GM19035 (cell line): ENCODE data around the gene LPIN1.
A peak's percentile ranks its signal among the peaks of the same experiment; 100 is the strongest.
"Not testable (repeated sequence)": the region's sequence is repeated elsewhere in the genome, so short reads cannot be mapped to it uniquely, and the experiment has no call there.

ENCODE experiments used
- ATAC-seq: cut with Tn5 transposase; IDR thresholded peaks from one replicate; pipeline ENCODE4 v1.9.1; 2021; ENCODE audit not compliant: unreplicated experiment

The LPIN1 gene

GRCh38 chr2:11715987-11716652 is 30.3 kb upstream of the LPIN1 start:
- ATAC-seq: no peak

- ATAC-seq: no peak
Observed at GRCh38 chr2:11716689-11717321, 29.6 kb upstream of the LPIN1 start.

- no peak for ATAC-seq
Observed at GRCh38 chr2:11717623-11718022, 28.8 kb upstream of the LPIN1 start.

GRCh38 chr2:11718606-11719005 is 27.8 kb upstream of the LPIN1 start:
- no peak for ATAC-seq

- ATAC-seq: no peak
Observed at GRCh38 chr2:11719230-11719977, 27.0 kb upstream of the LPIN1 start.

GRCh38 chr2:11720752-11721151 is 25.7 kb upstream of the LPIN1 start:
- no peak for ATAC-seq

GRCh38 chr2:11722292-11723060 is 24.0 kb upstream of the LPIN1 start:
- ATAC-seq: no peak

GRCh38 chr2:11723061-11723371 is 23.4 kb upstream of the LPIN1 start:
- ATAC-seq: no peak

GRCh38 chr2:11724151-11724550 is 22.3 kb upstream of the LPIN1 start:
- ATAC-seq: no peak

GRCh38 chr2:11726384-11726783 is 20.0 kb upstream of the LPIN1 start:
- ATAC-seq: no peak

GRCh38 chr2:11729362-11730212 is 16.8 kb upstream of the LPIN1 start:
- ATAC-seq: no peak

GRCh38 chr2:11731214-11731984 is 15.0 kb upstream of the LPIN1 start:
- ATAC-seq: not testable (repeated sequence)

GRCh38 chr2:11732587-11732986 is 13.8 kb upstream of the LPIN1 start:
- ATAC-seq: no peak

- ATAC-seq: not testable (repeated sequence)
Observed at GRCh38 chr2:11737852-11738251, 8.6 kb upstream of the LPIN1 start.

- peak; percentile 72 for ATAC-seq
Observed at GRCh38 chr2:11738589-11739436, 7.6 kb upstream of the LPIN1 start.

GRCh38 chr2:11740723-11741122 is 5.7 kb upstream of the LPIN1 start:
- ATAC-seq: no peak

- ATAC-seq: no peak
Observed at GRCh38 chr2:11742317-11742701, 4.1 kb upstream of the LPIN1 start.

- no peak for ATAC-seq
Observed at GRCh38 chr2:11742702-11743357, 3.6 kb upstream of the LPIN1 start.

- no peak for ATAC-seq
Observed at GRCh38 chr2:11743366-11743765, 3.1 kb upstream of the LPIN1 start.
